Peyer's patch (tissue), 4 donors: ENCODE results near the gene TCF7L2.

Source experiments
- POLR2A ChIP-seq, 2 donors: fragments of 450-650 bp; IDR thresholded peaks; one replicate each; pipeline ENCODE4 v1.5.1; 2017; ENCODE audit warnings: antibody characterized with exemption in 2 of 2, mild to moderate bottlenecking in 2 of 2, moderate library complexity in 2 of 2
- TF ChIP-seq, protein P1 (sequence below), 6 experiments: fragments of 450-650 bp in 4 of 6; fragments of 200-600 bp in 2 of 6; sonication (generic) in 1 of 6; IDR thresholded peaks; one replicate each; pipeline ENCODE4 v1.5.1; 2017 to 2019; ENCODE audit warnings: antibody characterized with exemption in 6 of 6, mild to moderate bottlenecking in 3 of 6, moderate library complexity in 1 of 6

DNA sequence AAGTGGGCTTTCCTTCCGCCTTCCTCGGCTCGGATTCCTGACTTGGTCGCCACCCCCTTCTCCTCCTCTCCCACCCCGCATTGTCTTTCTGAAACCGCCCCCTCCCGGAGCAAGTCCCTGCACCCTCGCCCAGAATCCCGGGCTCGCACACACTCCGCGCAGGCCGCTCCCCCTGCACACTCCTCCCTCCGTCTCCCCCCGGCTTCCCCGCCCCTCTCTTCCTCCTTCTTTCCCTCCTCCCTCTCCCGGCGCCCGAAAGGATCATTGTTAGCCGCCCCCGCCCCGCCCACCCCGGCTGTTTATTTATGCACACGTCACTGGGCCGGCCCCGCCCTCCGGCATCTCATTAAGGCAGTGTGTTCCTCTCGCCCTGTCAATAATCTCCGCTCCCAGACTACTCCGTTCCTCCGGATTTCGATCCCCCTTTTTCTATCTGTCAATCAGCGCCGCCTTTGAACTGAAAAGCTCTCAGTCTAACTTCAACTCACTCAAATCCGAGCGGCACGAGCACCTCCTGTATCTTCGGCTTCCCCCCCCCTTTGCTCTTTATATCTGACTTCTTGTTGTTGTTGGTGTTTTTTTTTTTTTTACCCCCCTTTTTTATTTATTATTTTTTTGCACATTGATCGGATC is at the start of gene TCF7L2:
- TF ChIP-seq, protein P1, sequence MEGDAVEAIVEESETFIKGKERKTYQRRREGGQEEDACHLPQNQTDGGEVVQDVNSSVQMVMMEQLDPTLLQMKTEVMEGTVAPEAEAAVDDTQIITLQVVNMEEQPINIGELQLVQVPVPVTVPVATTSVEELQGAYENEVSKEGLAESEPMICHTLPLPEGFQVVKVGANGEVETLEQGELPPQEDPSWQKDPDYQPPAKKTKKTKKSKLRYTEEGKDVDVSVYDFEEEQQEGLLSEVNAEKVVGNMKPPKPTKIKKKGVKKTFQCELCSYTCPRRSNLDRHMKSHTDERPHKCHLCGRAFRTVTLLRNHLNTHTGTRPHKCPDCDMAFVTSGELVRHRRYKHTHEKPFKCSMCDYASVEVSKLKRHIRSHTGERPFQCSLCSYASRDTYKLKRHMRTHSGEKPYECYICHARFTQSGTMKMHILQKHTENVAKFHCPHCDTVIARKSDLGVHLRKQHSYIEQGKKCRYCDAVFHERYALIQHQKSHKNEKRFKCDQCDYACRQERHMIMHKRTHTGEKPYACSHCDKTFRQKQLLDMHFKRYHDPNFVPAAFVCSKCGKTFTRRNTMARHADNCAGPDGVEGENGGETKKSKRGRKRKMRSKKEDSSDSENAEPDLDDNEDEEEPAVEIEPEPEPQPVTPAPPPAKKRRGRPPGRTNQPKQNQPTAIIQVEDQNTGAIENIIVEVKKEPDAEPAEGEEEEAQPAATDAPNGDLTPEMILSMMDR (IDR thresholded peaks at IDR 0.05), result no peak
- TF ChIP-seq POLR2A (IDR thresholded peaks at IDR 0.05), result peak; percentile 70 to 92
